ENCODE data around the gene WDFY4. TPM values are rescaled to one million over a fixed set of nuclear protein-coding genes. Genes with fewer than 3 reads are reported as not detected.

The WDFY4 gene
- total RNA-seq, 1 experiment from 2014 or later, result not detected

- no peak overlapping the region for H2BK120ac ChIP-seq (ENCODE audit: low read depth, low read length, poor library complexity, severe bottlenecking)
- H3K4me1 ChIP-seq (ENCODE audit: insufficient read depth, low read length), result no peaks in the 10 kb centered on the region
- H2BK20ac ChIP-seq (ENCODE audit: low read depth, low read length, poor library complexity, severe bottlenecking), result no peak overlapping the region
- TF ChIP-seq CTCF (conservative IDR thresholded peaks at IDR 0.05), result no peak
- H2BK12ac ChIP-seq (ENCODE audit: insufficient read length, low read depth, low read length), result no peak overlapping the region
- no peak overlapping the region for H2AK5ac ChIP-seq (ENCODE audit: insufficient read length, low read length)
- H3K14ac ChIP-seq (ENCODE audit: insufficient read depth, low read length), result no peak overlapping the region
- no peak overlapping the region for H3K9ac ChIP-seq (ENCODE audit: extremely low read depth, insufficient read length, low read length)
- H4K91ac ChIP-seq (ENCODE audit: insufficient read length, low read depth, low read length), result no peak overlapping the region
- Mint-ChIP-seq H3K9me3 (no peaks in the 10 kb centered on the region), H3K4me1 (peaks cover 8 to 17% of the 10 kb centered on the region in 2 experiments), H3K27ac (no peak overlapping the region), H3K4me3 (no peak overlapping the region), H3K36me3 (ENCODE audit: insufficient read depth in 1 of 3, low read depth in 3 of 3) (no peaks in the 10 kb centered on the region), H3K27me3 (ENCODE audit: low read depth) (peaks cover 3% of the 10 kb centered on the region)
- H2AFZ ChIP-seq (ENCODE audit: low read length), result no peak overlapping the region
- H3T11ph ChIP-seq (ENCODE audit: low read length), result no peak overlapping the region
- no peak overlapping the region for H3K23ac ChIP-seq (ENCODE audit: insufficient read length, low read depth, low read length)
- H4K20me1 ChIP-seq (ENCODE audit: control insufficient read depth, insufficient read depth, insufficient read length), result no peaks in the 10 kb centered on the region
- no peak for DNase-seq
- H3K18ac ChIP-seq (ENCODE audit: insufficient read length, low read depth, low read length), result no peak overlapping the region
- no peak overlapping the region for H3K27ac ChIP-seq (ENCODE audit: insufficient read length, low read depth, low read length)
- no peak overlapping the region for H2BK15ac ChIP-seq (ENCODE audit: low read depth, low read length)
- no peaks in the 10 kb centered on the region for H3K79me2 ChIP-seq (ENCODE audit: insufficient read depth, low read length)
- no peaks in the 10 kb centered on the region for H3K23me2 ChIP-seq (ENCODE audit: insufficient read length, low read depth, low read length, poor library complexity, severe bottlenecking)
- no peaks in the 10 kb centered on the region for H3K27me3 ChIP-seq (ENCODE audit: insufficient read depth, low read length)
- H4K5ac ChIP-seq (ENCODE audit: insufficient read length, low read depth, low read length), result no peak overlapping the region
- no peaks in the 10 kb centered on the region for H3K79me1 ChIP-seq (ENCODE audit: insufficient read depth, low read depth, low read length, poor library complexity, severe bottlenecking)
- no peak overlapping the region for H4K8ac ChIP-seq (replicated peaks; ENCODE audit: insufficient read length, low read depth, low read length)
- H3K9me3 ChIP-seq (ENCODE audit: control insufficient read depth, low read depth, low read length), result no peaks in the 10 kb centered on the region
- no peak overlapping the region for H3K4me2 ChIP-seq (ENCODE audit: insufficient read depth, insufficient read length, low read length)
- H3K4ac ChIP-seq (ENCODE audit: low read depth, low read length), result no peak overlapping the region
- no peak overlapping the region for H2BK5ac ChIP-seq (ENCODE audit: insufficient read length, low read length)
- no peak overlapping the region for H3K56ac ChIP-seq (ENCODE audit: insufficient read length, low read depth, low read length)
Observed at GRCh38 chr10:48935577-48935976, 250.9 kb downstream of the WDFY4 start.

All from H9 (cell line).